PC-9 (cell line): ENCODE measurements around the gene MTOR.

Source experiments
- EZH2 ChIP-seq: fragments of 200-600 bp; sonication (generic); IDR thresholded peaks from 2 replicates; pipeline ENCODE4 v1.8.0; 2017; ENCODE audit warnings: antibody characterized with exemption, low read depth
- TF ChIP-seq, protein P1 (sequence below): fragments of 200-600 bp; sonication (generic); conservative IDR thresholded peaks from 2 replicates; pipeline ENCODE4 v1.6.1; 2017; ENCODE audit warnings: mixed run types, antibody characterized with exemption, mild to moderate bottlenecking, moderate library complexity

DNA sequence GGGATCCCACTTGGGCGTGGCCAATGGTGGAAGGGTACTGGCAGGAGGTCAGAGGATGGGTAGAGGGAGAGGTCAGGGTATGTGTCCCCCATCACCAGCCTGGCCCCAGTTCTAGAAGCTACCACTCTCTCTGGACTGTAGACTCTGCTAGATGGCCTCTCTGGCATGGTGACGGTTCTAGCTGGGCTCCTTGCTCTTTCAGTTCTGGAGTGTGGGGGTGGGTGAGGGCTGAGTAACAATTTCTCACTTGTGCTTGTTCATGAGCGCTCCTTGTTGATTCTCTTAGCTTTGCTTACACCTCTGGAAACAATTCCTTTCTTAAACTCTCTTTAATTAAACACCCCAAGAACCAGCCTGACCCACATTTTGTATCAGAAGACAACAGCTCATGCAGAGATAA is 137.4 kb downstream of the MTOR start:
- TF ChIP-seq, protein P1, sequence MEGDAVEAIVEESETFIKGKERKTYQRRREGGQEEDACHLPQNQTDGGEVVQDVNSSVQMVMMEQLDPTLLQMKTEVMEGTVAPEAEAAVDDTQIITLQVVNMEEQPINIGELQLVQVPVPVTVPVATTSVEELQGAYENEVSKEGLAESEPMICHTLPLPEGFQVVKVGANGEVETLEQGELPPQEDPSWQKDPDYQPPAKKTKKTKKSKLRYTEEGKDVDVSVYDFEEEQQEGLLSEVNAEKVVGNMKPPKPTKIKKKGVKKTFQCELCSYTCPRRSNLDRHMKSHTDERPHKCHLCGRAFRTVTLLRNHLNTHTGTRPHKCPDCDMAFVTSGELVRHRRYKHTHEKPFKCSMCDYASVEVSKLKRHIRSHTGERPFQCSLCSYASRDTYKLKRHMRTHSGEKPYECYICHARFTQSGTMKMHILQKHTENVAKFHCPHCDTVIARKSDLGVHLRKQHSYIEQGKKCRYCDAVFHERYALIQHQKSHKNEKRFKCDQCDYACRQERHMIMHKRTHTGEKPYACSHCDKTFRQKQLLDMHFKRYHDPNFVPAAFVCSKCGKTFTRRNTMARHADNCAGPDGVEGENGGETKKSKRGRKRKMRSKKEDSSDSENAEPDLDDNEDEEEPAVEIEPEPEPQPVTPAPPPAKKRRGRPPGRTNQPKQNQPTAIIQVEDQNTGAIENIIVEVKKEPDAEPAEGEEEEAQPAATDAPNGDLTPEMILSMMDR = no peak
- TF ChIP-seq EZH2 = no peak
